Tibial nerve (tissue), 4 donors: Measurements from ENCODE around the gene PLA2G4A.

ENCODE experiments used
- EP300 ChIP-seq, 2 donors: sonication (generic); formaldehyde crosslinking; IDR thresholded peaks; one replicate each; pipeline ENCODE4 v1.6.1; 2017; ENCODE audit warnings: antibody characterized with exemption in 2 of 2, mild to moderate bottlenecking in 1 of 2
- POLR2A ChIP-seq, 2 donors: fragments of 450-650 bp; IDR thresholded peaks; one replicate each; pipeline ENCODE4 v1.6.1; 2017; ENCODE audit warnings: antibody characterized with exemption in 2 of 2, mild to moderate bottlenecking in 2 of 2, moderate library complexity in 2 of 2
- TF ChIP-seq, protein P1 (sequence below), 5 experiments: fragments of 200-600 bp in 3 of 5; fragments of 450-650 bp in 2 of 5; sonication (generic) in 3 of 5; IDR thresholded peaks; one replicate each; pipeline ENCODE4 v1.5.1; 2016 to 2019; ENCODE audit warnings: antibody characterized with exemption in 5 of 5, mild to moderate bottlenecking in 3 of 5, moderate library complexity in 2 of 5

DNA sequence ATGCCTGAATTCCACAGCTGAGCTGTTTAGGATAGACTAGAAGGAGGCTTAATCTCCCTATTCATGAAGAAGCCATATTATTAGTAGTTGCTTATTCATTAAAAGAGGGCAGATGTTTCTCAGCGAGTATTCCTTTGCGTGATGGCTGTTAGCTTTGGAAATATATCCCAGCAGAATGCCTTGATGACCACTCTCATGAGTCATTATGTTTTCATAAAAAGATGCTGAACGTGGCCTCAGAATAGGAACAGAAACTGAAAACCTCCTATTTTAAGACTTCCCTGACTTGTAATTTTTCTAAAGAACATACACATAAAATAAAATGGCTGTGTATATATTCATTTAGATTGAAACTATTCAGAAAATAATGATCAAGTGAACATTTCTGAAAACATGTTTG lies 9.6 kb upstream of the PLA2G4A start:
- TF ChIP-seq, protein P1, sequence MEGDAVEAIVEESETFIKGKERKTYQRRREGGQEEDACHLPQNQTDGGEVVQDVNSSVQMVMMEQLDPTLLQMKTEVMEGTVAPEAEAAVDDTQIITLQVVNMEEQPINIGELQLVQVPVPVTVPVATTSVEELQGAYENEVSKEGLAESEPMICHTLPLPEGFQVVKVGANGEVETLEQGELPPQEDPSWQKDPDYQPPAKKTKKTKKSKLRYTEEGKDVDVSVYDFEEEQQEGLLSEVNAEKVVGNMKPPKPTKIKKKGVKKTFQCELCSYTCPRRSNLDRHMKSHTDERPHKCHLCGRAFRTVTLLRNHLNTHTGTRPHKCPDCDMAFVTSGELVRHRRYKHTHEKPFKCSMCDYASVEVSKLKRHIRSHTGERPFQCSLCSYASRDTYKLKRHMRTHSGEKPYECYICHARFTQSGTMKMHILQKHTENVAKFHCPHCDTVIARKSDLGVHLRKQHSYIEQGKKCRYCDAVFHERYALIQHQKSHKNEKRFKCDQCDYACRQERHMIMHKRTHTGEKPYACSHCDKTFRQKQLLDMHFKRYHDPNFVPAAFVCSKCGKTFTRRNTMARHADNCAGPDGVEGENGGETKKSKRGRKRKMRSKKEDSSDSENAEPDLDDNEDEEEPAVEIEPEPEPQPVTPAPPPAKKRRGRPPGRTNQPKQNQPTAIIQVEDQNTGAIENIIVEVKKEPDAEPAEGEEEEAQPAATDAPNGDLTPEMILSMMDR (IDR thresholded peaks at IDR 0.05) = no peak
- TF ChIP-seq POLR2A (IDR thresholded peaks at IDR 0.05) = no peak
- TF ChIP-seq EP300 (IDR thresholded peaks at IDR 0.05) = peak in 1 of 2 donors; percentile 26
